Measurements from ENCODE around the gene SSRP1. TPM values are rescaled to one million over a fixed set of nuclear protein-coding genes. Genes with fewer than 3 reads are reported as not detected.
A peak's percentile ranks its signal among the peaks of the same experiment; 100 is the strongest.

SSRP1 gene
- total and polyA plus RNA-seq, 9 of the 15 experiments (the other 6 are each of a cell fraction or from before 2014, with no cell fraction given): 91.1 to 416 (median 245) TPM

GRCh38 chr11:57277845-57278720, 57.6 kb downstream of the SSRP1 start:
- H3K9me1 ChIP-seq (ENCODE audit: control insufficient read depth, insufficient read depth, low read length): no peaks in the 10 kb centered on the region
- POLR2A ChIA-PET: interaction anchor here (0.6 to 1.0 kb wide), 3 partner anchors 29 to 1360 kb away, joined by 3 read pairs; no protein-coding TSS in a partner anchor
- H3K4me3 ChIP-seq: no peak overlapping the region
- no peak overlapping the region for H3K27ac ChIP-seq (ENCODE audit: extremely low read depth, low read depth, low read length)
- no TSS peak for BruUV-seq (replicated peaks)
- H3K9me3 ChIP-seq (replicated peaks; ENCODE audit: control insufficient read depth, insufficient read depth, low read depth, low read length): no peaks in the 10 kb centered on the region
- intact Hi-C loops (cut with micrococcal nuclease): loop anchor here (1.0 to 5.0 kb wide), 2 partner anchors 29 to 49 kb away; no protein-coding TSS in a partner anchor
- peaks cover 0 to 14% of the 10 kb centered on the region in 2 experiments; a peak in 4 of 5 replicates for H3K4me1 ChIP-seq (replicated peaks in 1 of 2; ENCODE audit: control insufficient read depth in 2 of 2, insufficient read depth in 2 of 2, low read length in 2 of 2)
- FAIRE-seq: peak; percentile 91
- H3K36me3 ChIP-seq (ENCODE audit: control insufficient read depth, insufficient read depth, low read length): no peaks in the 10 kb centered on the region
- H3K9ac ChIP-seq (ENCODE audit: insufficient read depth in 1 of 2, low read depth in 2 of 2, low read length in 2 of 2): peak overlapping the region in 1 of 2 experiments; percentile 8; a peak in 1 of 4 replicates
- H3K4me2 ChIP-seq (ENCODE audit: insufficient read depth, low read length): peak overlapping the region; percentile 30
- ATAC-seq: peak; percentile 92
- WGBS (ENCODE audit: insufficient coverage, low coverage, missing lambda C conversion rate): 8% methylated on average over 14 of the region's 14 CpGs
- peak; percentile 70 to 76 (median 74) for DNase-seq (ENCODE audit: extremely low read depth in 1 of 4, low spot score in 3 of 4)
- no peaks in the 10 kb centered on the region for H3K79me2 ChIP-seq (ENCODE audit: control insufficient read depth, insufficient read depth, low read length)
- CTCF ChIA-PET (ENCODE audit: low intra/inter-chr PET ratio): no interaction called here
- H2AFZ ChIP-seq (ENCODE audit: low read depth, low read length): peak overlapping the region; percentile 48
- no peaks in the 10 kb centered on the region for H4K20me1 ChIP-seq (replicated peaks; ENCODE audit: control insufficient read depth, insufficient read depth, low read length)
- no peaks in the 10 kb centered on the region for H3K27me3 ChIP-seq (ENCODE audit: control insufficient read depth in 2 of 2, insufficient read depth in 2 of 2, low read length in 2 of 2)
- in situ Hi-C loops (cut with MboI): no loop called here
- TF ChIP-seq JUND (IDR thresholded peaks at IDR 0.05; ENCODE audit: borderline replicate concordance, low read depth, low read length) (no peak), JUND (tag; IDR thresholded peaks at IDR 0.05; ENCODE audit: borderline replicate concordance, low read depth, low read length) (peak; percentile 40; the same call in 1 of the 3 replicates), FUS (optimal IDR thresholded peaks at IDR 0.05; ENCODE audit: low read depth, low read length) (no peak), ZNF431 (CRISPR knock-in tag; IDR thresholded peaks at IDR 0.05) (no peak), TARDBP (IDR thresholded peaks at IDR 0.05) (peak; percentile 88; the same call in 1 of the 2 replicates), L3MBTL2 (IDR thresholded peaks at IDR 0.05) (0 out of 2 replicates have a peak, but pooled peaks have one; percentile 10), MAFG (tag; conservative IDR thresholded peaks at IDR 0.05) (0 out of 2 replicates have a peak, but pooled peaks have one; percentile 12), BCOR (IDR thresholded peaks at IDR 0.05) (no peak), ZNF586 (CRISPR knock-in tag; conservative IDR thresholded peaks at IDR 0.05) (no peak), RAD21 (CRISPR knock-in tag; conservative IDR thresholded peaks at IDR 0.05 in 1 of 2, IDR thresholded peaks at IDR 0.05 in 1 of 2) (peak; percentile 55 to 63), EP400 (IDR thresholded peaks at IDR 0.05) (peak; percentile 66), MCM7 (IDR thresholded peaks at IDR 0.05) (no peak), FOXJ2 (tag; IDR thresholded peaks at IDR 0.05) (peak; percentile 75; the same call in 1 of the 2 replicates), YBX1 (IDR thresholded peaks at IDR 0.05) (no peak), KDM2B (CRISPR knock-in tag; IDR thresholded peaks at IDR 0.05) (no peak), FOXK1 (CRISPR knock-in tag; IDR thresholded peaks at IDR 0.05; ENCODE audit: borderline replicate concordance) (no peak), SREBF2 (CRISPR knock-in tag; IDR thresholded peaks at IDR 0.05) (no peak)
- TF ChIP-seq, protein P1, sequence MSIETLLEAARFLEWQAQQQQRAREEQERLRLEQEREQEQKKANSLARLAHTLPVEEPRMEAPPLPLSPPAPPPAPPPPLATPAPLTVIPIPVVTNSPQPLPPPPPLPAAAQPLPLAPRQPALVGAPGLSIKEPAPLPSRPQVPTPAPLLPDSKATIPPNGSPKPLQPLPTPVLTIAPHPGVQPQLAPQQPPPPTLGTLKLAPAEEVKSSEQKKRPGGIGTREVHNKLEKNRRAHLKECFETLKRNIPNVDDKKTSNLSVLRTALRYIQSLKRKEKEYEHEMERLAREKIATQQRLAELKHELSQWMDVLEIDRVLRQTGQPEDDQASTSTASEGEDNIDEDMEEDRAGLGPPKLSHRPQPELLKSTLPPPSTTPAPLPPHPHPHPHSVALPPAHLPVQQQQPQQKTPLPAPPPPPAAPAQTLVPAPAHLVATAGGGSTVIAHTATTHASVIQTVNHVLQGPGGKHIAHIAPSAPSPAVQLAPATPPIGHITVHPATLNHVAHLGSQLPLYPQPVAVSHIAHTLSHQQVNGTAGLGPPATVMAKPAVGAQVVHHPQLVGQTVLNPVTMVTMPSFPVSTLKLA (conservative IDR thresholded peaks at IDR 0.05): 0 out of 4 replicates have a peak, but pooled peaks of 1 of the 2 experiments have one; percentile 22
- TF ChIP-seq, protein P2, sequence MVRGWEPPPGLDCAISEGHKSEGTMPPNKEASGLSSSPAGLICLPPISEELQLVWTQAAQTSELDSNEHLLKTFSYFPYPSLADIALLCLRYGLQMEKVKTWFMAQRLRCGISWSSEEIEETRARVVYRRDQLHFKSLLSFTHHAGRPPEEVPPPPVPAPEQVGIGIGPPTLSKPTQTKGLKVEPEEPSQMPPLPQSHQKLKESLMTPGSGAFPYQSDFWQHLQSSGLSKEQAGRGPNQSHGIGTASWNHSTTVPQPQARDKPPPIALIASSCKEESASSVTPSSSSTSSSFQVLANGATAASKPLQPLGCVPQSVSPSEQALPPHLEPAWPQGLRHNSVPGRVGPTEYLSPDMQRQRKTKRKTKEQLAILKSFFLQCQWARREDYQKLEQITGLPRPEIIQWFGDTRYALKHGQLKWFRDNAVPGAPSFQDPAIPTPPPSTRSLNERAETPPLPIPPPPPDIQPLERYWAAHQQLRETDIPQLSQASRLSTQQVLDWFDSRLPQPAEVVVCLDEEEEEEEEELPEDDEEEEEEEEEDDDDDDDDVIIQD (CRISPR knock-in tag; IDR thresholded peaks at IDR 0.05): no peak

All from K562 (cell line).